ENCODE measurements around the gene LIN7A.

The LIN7A gene

GRCh38 chr12:80867941-80868340 lies 69.8 kb downstream of the LIN7A start:
- H3K4me3 ChIP-seq (ENCODE audit: control insufficient read depth, low read depth, low read length), result no peak overlapping the region
- DNase-seq (ENCODE audit: low read depth), result no peak
- TF ChIP-seq CTCF (conservative IDR thresholded peaks at IDR 0.05; ENCODE audit: control insufficient read depth, insufficient read depth, low read depth, low read length), result no peak

GRCh38 chr12:80864046-80864735 lies 73.5 kb downstream of the LIN7A start:
- TF ChIP-seq CTCF (conservative IDR thresholded peaks at IDR 0.05; ENCODE audit: control insufficient read depth, insufficient read depth, low read depth, low read length), result no peak
- DNase-seq (ENCODE audit: low read depth), result peak; percentile 34
- no peak overlapping the region for H3K4me3 ChIP-seq (ENCODE audit: control insufficient read depth, low read depth, low read length)

GRCh38 chr12:80862531-80862930 lies 75.2 kb downstream of the LIN7A start:
- DNase-seq (ENCODE audit: low read depth), result peak; percentile 56
- TF ChIP-seq CTCF (conservative IDR thresholded peaks at IDR 0.05; ENCODE audit: control insufficient read depth, insufficient read depth, low read depth, low read length), result no peak
- H3K4me3 ChIP-seq (ENCODE audit: control insufficient read depth, low read depth, low read length), result no peak overlapping the region

- DNase-seq (ENCODE audit: low read depth), result peak; percentile 79
- no peak overlapping the region for H3K4me3 ChIP-seq (ENCODE audit: control insufficient read depth, low read depth, low read length)
- no peak for TF ChIP-seq CTCF (conservative IDR thresholded peaks at IDR 0.05; ENCODE audit: control insufficient read depth, insufficient read depth, low read depth, low read length)
Observed at GRCh38 chr12:80861641-80862378, 75.9 kb downstream of the LIN7A start.

- TF ChIP-seq CTCF (conservative IDR thresholded peaks at IDR 0.05; ENCODE audit: control insufficient read depth, insufficient read depth, low read depth, low read length), result no peak
Observed at GRCh38 chr12:80860928-80861327, 76.8 kb downstream of the LIN7A start.

GRCh38 chr12:80860206-80860605 lies 77.5 kb downstream of the LIN7A start:
- no peak overlapping the region for H3K4me3 ChIP-seq (ENCODE audit: control insufficient read depth, low read depth, low read length)
- peak; percentile 39 for DNase-seq (ENCODE audit: low read depth)
- no peak for TF ChIP-seq CTCF (conservative IDR thresholded peaks at IDR 0.05; ENCODE audit: control insufficient read depth, insufficient read depth, low read depth, low read length)

More at GRCh38 chr12:80860928-80861327, 76.8 kb downstream of the LIN7A start:
- no peak overlapping the region for H3K4me3 ChIP-seq (ENCODE audit: control insufficient read depth, low read depth, low read length)
- DNase-seq (ENCODE audit: low read depth), result no peak
